ENCODE measurements around the gene TAF1B.

The TAF1B gene

DNA sequence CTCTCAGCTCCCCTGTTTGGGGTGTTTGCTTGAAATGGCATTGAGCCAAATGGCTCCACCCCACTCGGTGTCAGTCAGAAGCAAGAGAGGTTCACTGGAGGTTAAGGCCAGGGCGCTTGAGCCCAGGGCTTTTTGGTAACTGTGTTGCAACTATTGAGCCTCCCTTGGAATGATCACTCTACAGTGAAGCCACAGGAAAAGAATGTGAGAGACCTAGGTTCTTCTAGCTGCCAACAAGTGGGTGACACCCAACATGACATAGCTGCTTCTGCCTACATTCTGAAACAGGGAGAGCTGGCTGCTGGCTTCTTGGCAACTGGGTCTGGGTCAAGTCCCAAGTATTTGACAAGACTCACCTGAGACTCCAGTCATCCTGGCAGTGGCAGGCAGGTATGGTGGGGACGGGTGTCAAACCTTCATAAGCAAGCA is 101.1 kb downstream of the TAF1B start:
- DNase-seq, result no peak

DNA sequence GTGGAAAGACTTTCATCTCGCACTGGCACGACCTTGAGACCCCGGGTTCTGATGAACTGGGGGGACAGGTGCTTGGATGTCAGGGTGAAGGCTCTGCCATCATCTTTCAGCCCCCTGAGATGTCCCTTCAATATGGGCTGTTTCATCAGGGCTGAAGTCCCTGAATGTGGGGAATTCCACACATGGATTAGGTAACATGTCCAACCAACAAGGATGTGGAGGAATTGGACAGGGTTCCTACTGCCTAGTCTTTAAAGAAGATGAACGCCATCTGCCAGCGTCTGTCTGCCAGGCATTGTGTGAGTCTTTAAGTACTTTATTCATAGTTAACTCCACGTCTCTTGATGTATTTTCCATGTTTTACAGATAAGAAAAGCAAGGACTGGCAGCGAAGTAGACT is 102.3 kb downstream of the TAF1B start:
- no peak for DNase-seq

DNA sequence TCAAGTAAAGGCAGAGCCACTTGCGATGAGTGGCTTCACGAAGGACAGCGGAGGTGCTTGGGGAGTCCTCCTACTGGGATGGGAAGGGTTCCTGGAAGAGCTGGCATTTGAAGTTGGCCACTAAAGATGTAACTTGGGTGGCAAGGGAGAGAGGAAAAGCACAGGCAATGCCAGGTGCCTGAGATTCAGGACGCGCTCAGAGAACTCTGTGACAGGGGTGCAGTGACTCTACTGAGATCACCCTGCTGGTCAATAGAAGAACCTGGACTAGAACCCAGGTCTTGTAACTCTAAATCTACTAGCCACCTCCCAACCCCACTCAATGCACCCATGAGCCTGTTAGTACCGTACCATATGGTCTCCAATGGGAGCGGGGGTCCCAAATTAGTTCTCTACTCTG is 102.8 kb downstream of the TAF1B start:
- no peak for DNase-seq

DNA sequence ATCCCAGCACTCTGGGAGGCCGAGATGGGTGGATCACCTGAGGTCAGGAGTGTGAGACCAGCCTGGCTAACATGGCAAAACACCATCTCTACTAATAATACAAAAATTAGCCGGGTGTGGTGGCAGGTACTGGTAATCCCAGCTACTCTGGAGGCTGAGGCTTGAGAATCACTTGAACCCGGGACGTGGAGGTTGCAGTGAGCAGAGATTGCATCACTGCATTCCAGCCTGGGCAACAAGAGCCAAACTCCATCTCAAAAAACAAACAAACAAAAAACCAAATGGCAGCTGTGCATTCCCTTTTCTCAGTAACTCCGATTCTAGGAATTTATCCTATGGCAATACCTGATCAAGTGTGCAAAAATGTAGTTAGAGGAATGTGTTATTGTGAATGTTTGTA is 103.5 kb downstream of the TAF1B start:
- no peak for DNase-seq

DNA sequence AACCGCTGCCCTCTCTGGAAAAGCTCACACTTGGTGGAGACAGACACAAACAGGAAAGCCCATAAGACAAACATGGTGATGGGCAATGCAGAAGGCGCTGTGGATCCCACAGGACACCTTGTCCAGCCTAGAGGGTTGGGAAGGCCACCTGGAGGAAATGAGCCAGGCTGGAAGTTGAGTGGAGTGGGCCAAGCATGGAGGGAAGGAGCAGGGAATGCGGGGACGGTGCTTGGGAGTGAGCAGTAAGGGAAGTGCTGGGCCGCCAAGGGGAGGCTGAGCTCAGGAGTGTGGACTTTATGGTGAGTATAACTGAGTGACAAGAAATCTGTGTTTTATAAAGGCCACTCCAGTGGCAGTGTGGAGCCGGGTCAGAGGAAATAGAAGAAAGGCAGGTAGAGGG is 105.4 kb downstream of the TAF1B start:
- no peak for DNase-seq

DNA sequence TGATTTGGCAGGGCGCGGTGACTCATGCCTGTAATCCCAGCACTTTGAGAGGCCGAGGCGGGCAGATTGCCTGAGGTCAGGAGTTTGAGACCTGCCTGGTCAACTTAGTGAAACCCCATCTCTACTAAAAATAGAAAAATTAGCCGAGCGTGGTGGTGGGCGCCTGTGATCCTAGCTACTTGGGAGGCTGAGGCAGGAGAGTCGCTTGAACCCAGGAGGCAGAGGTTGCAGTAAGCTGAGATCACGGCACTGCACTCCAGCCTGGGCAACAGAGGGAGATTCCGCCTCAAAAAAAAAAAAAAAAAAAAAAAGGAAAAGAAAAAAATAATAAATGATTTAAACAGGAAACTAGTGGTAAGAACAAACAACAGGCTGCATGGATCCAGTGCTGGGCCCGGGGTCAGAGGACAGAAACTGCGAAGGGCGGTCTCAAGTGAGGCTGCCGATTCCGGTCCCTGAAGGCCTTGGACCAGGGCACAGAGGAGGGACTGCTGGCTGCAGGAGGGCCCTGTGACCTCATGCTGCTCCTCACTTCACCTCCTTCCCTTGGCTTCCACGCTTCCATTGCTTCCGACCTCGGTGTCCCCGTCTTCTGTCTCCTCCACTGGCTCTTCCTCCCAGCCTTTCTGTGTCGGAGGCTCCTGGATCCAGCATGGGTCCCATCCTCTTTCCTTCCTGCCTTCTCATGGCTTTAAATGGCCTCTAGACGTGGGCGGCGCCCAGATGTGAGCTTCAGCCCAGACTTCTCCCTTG is 106.1 kb downstream of the TAF1B start:
- DNase-seq, result no peak

DNA sequence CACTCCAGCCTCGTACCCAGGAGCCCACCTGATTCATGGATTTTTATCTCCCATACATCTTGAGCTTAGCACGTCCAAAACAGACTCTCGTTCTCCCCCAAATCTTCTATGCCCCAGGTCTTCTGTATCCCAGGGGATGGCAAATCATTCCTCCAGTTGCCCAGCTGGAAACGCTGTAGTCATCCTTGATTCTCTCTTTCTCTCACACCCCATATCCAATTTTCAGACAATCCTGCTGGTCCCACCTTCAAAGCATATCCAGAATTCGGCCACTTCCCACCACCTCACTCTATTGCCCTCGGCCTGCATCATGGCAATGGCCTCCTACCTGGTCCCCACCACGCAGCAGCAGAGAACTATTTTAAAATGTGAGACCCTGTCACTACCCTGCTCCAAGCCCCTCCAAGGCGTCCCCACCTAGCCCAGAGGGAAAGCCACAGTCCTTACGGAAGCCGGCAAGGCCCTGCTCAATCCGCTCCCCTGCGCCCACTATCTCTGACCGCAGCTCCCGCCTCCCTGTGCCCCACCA is 106.8 kb downstream of the TAF1B start:
- DNase-seq, result no peak

DNA sequence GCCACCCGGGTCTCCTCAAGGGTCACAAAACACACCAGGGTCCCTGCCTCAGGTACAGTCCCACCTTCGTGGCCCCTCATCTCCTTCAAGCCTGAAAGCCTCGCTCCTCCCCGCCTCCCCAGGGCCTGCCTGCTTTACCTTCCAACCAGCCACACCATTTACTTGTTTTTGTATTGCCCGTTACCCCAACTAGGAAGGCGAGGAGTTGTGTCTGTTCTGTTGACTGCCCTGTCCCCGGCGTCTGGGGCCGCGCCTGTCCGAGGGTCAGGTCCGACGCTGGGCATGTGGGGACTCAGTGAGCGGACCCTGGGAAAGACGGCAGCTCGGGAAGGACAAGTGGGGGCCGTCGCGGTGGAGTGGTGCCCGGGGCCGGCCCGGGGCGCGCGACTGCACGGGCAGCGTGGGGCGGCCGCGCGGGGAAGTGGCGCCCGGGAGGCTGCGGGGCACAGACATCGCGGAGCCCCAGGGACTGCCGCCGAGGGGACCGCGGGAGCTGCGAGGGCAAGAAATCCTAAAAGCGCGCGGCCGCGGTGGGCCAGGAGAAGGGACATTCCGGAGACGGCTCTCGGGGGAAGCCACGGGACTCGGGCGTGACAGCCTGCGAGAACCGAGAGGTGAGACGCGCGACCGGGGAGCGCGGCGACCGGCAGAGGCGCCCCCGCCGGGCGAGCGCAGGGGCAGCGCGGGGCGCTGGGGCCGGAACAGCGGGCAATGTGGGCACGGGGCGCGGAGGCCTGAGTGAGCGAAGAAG is 107.4 kb downstream of the TAF1B start:
- no peak for DNase-seq

DNA sequence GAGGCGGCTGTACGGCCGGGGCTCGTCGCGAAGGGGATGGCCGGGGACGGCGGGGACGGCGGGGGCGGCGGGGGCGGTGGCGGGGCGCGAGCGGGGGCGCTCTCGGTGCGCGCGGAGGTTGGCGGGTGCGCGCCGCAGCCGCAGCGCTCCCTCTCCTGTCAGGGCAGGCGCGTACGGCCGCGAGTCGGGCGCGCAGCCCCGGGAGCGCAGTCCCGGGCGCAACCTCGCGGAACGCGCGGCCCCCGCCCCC is 107.9 kb downstream of the TAF1B start:
- DNase-seq, result no peak

DNA sequence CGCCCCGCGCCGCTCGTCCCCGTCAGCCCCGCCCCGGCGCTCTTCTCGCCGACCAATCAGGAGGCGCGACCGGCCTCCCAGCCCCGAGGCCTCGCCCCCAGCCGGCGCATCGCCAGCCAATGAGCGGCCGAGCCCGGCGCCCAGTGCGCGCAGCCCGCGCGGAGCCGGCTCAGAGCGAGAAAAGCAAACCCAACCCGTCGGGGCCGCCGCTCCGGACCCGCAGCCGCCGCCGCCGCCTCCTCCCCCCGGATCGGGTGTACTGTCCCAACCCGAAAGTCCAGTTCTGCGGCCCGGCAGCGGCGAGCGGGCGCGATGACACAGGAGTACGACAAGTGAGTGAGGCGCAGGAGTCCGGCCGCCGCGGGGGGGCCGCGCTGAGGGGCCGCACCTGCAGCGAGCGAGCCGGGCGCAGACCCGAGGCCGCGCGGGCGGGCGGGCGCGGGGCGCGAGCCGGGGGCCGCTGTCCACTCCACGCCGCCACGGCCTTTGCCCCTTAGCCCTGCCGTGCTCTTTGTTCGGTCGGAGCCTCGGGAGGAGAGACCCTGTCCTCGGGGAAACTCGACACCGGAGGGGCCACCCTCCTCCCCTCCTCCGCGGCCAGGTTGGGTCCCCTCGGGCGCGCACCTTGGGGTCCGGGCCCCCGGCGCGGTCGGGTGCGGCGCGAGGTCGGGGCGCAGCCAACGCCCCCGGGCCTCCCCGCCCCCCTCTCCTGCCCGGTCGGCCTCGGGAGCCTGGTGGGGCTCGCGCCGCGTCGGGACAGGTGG is 108.4 kb downstream of the TAF1B start, which contains the start of gene GRHL1:
TSS of gene GRHL1 (plus strand) at position 172 of the 764 bp plus-strand sequence. CDS start at position 313, 141 bp downstream.
- peak; percentile 93 for DNase-seq

DNA sequence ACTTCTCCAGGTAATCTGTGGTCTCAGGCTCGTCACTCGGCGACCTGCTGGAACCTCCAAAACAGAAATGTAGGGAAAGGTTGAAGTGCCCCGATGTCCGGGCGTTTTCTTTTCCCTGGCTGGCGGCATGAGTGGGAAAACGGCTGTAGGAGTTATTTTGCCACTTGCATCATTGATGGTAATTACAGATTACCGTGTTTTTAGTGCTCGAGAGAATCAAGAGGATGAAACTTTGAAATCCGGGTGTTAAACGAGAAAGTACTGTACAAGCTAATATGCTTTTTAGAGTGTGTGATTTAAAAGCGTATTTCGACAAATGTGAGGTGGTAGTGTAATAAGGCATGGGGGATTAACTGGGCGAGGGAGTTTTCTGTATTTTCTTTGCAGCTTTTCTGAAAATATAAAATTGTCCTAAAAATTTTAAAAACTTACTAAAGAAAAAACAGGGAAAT is 109.0 kb downstream of the TAF1B start:
- no peak for DNase-seq

DNA sequence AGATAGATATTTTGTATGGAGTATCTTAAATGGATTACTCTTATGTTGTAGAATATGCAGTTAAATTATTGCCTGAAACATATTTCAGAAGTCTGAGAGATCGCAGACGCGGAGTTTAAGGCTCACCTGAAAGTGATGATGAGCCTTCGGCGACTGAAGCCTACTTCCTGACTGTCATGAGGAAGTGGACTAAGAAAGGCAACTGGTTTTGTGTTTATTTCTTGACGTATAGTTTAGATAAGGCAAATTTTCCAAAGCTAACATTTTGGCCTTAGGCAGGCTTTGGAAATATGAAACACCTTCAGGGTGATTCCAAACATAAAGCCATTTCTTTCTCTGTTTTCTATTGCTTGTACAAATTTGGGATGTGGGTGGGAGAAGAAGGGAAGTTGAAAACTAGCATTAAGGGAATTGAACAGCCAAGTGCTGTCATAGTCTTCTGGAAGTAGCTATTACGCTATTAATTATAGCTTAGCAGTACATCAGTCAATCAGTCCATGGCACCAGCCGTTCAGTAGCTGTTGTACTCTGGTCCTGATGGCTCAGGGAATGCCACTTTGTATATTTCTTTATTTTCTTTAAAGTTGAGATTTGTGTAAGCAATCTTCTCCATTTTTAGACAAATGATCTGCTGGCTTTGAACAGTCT is 109.7 kb downstream of the TAF1B start:
- no peak for DNase-seq

DNA sequence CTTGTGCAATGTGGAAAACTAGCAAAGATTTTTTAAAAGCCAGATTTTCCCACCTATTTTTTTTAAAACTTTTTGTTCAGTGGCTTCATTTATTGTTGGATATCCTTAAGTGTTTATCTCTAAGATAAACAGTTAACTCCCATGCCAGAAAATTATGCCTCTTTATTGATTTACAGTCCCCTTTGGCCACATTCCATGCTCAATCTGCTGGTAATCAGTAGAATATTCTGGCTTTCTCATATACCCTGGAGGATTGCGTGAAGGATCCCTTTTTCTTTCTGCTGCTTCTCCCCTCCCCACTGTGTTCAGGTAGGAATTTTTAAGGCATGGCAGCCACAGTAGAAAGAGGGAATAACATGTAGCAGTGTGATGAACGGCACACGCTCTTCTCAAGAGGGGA is 110.9 kb downstream of the TAF1B start:
- DNase-seq, result no peak

DNA sequence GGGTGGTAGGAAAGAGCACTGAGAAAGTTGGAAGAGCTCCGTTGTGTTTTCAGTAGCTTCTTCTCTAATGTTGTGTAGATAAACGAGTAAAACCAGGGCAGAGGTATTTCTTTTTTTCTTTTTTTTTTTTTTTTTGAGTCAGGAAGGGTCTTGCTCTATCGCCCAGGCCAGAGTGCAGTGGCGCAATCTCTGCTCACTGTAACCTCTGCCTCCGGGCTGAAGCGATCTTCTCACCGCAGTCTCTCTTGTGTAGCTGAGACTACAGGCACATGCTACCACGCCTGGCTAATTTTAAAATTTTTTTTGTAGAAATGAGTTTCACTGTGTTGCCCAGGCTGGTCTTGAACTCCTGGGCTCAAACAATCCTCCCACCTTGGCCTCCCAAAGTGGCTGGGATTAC is 114.8 kb downstream of the TAF1B start:
- DNase-seq, result no peak

DNA sequence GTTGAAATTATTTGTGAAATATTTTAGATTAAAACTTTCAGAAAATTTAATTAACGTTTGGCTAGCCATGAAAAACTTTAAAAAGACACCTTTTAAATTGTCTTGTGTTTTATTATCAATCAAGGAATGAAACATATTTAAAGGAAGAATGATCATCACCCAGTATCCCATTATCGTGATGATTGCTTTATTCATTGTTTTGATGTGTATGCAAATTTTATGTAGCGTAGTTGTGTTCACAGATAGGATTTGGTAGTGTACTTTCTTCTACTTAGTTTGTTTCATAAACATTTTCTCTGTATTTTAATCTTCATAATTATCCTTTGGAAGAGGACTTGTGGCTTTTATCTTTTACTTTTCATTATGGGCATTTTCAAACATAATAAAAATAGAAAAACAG is 116.0 kb downstream of the TAF1B start:
- no peak for DNase-seq

DNA sequence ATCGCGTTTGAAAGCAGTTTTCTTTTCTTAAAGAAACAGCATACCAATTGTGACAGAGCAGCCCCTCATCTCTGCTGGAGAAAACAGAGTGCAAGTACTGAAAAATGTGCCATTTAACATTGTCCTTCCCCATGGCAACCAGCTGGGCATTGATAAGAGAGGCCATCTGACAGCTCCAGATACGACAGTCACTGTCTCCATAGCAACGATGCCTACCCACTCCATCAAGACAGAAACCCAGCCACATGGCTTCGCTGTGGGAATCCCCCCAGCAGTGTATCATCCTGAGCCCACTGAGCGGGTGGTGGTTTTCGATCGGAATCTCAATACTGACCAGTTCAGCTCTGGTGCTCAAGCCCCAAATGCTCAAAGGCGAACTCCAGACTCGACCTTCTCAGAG is 117.7 kb downstream of the TAF1B start:
- DNase-seq, result peak; percentile 48

DNA sequence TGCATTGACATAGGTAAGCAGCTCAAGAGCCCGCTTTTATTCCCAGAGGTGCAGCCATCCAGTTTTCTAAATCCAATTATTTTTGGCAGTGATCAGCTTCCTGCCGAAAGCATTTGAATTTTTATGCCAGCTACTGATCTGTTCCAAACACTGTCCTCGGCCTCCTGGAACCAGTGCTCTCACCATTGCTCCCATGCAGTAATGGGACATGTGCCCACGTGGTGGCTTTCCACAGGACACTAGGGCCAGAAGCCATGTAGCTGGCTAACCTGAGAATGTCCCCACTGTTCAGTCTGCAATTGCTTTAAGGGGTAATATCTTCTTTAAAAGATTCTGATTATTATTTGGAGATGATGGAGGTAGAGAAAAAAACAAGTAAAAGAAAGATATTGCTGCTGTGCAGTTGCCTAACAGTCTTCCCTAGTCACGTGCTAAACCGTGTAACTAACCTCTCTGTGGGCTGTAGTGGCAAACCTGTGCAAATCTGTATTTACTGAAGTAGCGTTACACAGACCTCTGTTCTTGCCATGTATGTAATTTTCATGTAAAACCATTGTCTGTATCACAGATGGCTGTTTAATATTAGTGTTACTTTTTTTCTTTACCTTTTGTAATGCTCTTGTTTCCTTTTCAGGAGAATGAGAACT is 121.2 kb downstream of the TAF1B start:
- no peak for DNase-seq

DNA sequence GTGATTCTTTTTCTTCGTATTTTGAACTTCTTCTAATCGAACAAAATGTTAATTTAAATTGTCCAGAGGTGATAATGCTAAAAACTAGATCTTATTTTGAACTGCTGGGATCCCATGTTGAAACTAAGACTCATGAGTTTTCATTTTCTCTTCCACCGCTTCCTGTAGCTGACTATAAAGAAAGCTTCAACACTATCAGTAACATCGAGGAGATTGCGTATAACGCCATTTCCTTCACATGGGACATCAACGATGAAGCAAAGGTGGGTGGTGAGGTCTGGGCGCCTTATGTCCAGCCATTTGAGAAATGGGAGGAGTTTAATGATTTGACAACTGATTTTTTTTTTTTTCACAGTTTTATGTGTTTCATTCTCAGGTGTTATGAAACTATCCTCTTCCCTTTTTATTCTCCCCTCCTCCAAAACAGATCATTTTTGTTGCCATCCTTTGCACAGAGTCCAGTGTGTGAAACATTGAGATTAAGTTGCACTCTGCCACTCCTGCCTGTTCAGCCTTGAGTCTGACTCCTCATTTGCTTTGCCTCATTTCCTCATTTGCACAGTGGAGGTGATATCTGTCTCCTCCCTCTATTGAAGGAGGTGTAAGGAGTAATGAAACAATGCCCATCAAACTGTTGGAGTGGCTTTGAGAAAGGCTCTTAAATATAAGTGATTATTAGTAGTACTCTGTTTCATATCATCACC is 122.0 kb downstream of the TAF1B start:
- no peak for DNase-seq

DNA sequence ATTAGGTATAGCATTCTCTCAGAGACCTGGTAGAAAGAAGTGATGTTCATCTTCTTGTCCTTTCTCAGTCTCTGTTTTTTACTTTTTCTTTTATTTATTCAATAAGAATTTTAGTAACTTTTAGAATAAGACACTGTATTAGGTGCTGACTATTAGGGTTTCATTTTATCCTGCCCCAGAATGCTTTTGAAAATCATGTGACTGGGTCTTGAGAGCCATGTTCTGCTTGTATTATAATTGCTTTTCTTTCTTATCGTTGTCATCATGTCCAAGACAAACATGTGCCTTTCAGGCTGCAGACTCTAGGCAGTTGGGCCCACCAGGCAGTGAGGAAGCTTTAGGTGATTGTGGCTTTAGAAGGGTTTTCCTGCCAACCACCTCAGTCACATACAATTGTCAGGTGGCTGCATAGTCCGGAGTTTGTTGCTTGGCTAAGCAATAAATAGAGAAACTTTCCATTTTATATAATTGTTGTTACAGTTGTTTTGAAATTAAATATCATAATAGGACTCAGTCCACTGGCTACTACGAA is 123.3 kb downstream of the TAF1B start:
- no peak for DNase-seq

DNA sequence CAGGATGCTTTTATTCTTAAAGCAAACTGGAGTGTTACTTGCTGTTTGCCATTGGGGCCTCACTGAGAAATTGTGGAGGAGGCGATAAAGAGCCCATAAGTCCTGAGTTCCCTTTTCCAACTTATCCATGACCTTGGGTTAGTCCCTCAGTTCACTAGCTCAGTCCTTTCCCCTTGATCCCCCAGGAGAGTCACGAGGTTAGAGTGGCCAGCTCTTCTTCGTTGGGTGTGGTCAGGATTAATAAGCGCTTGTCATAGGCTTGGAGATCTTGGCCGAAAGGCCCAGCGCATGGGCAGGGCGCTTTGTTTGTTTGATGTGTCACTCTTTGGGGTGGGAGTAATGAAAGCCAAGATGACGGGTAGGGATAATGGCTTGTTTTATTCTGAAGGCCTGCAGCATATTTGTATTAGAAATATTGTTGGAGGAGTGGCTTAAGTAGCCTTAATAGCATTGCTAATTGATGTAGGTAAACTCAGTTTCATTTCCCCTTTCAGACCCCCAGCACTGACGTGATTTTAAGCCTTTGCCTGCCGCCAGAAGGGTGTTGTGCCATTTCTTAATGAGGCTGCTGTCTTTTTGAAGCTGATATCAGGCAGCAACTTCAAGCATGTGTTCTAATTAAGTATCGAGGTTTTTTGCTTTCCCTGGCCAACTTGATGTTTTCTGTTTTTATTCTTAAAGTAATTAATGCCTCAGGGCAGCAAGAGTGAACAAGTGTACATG is 123.9 kb downstream of the TAF1B start:
- DNase-seq, result no peak
